HepG2 (cell line): ENCODE measurements around the gene RBM26. TPM values are rescaled to one million over a fixed set of nuclear protein-coding genes. Genes with fewer than 3 reads are reported as not detected.

Experiments
- ATAC-seq: fragments of 200-7000 bp; cut with Tn5 transposase; 3 replicates; pipeline ENCODE4 v1.9.1; 2020; ENCODE audit warnings: mild to moderate bottlenecking, moderate library complexity
- BruUV-seq: library from RNA; stranded (reverse); fragments of 400-500 nt; replicated peaks from 2 replicates; lab custom pipeline; 2021; lab: Mats Ljungman, UMichigan
- CTCF ChIA-PET: fragments of 300-600 bp; formaldehyde crosslinking; extraction: SDS; loops from one replicate; lab custom pipeline; 2021; ENCODE audit warnings: low total read pairs, inconsistent platforms, low intra/inter-chr PET ratio; lab: Yijun Ruan, JAX
- POLR2A ChIA-PET: fragments of 350-600 bp; sonication (Branson Sonifier 250); formaldehyde crosslinking; loops from one replicate; lab custom pipeline; 2020; ENCODE audit warnings: antibody characterized with exemption, inconsistent platforms; lab: Yijun Ruan, JAX
- DNase-seq: peaks from one replicate; pipeline ENCODE4 v3.0.0-alpha.2; 2015; ENCODE audit warnings: low spot score
- FAIRE-seq: peaks from 3 replicates; lab custom pipeline; 2011; peaks lifted over from hg19 to GRCh38; lab: Jason Lieb, UNC
- H2AFZ ChIP-seq: one replicate; pipeline ENCODE4 v1.6.1; 2011; ENCODE audit warnings: low read length, inconsistent platforms
- H3K27ac ChIP-seq: fragments of 300-600 bp; 3 replicates; pipeline ENCODE4 v1.8.0; 2011; ENCODE audit warnings: mixed run types, mild to moderate bottlenecking, mixed read lengths, low read length, inconsistent platforms; ENCODE audit not compliant: insufficient read depth; ENCODE audit errors: extremely low read length
- H3K27me3 ChIP-seq, 2 experiments: fragments of 200-600 bp in 1 of 2; 2 replicates in 1 of 2; 3 replicates in 1 of 2; pipeline versions ENCODE4 v1.6.0 to v1.8.0; 2011; ENCODE audit warnings: low read length in 2 of 2, mild to moderate bottlenecking in 2 of 2, moderate library complexity in 2 of 2, inconsistent platforms in 1 of 2; ENCODE audit not compliant: insufficient read depth in 2 of 2, control insufficient read depth in 1 of 2
- H3K36me3 ChIP-seq, 2 experiments: fragments of 200-600 bp in 1 of 2; replicated peaks in 1 of 2; 2 replicates in 1 of 2; 3 replicates in 1 of 2; pipeline versions ENCODE4 v1.5.1 to v1.8.0; 2011; ENCODE audit warnings: low read length in 2 of 2, inconsistent platforms in 1 of 2; ENCODE audit not compliant: insufficient read depth in 2 of 2, control insufficient read depth in 1 of 2
- H3K4me1 ChIP-seq: 2 replicates; pipeline ENCODE4 v1.5.1; 2012; ENCODE audit warnings: low read length, inconsistent platforms; ENCODE audit not compliant: insufficient read depth
- H3K4me2 ChIP-seq: 2 replicates; pipeline ENCODE4 v1.6.0; 2011; ENCODE audit warnings: low read depth, low read length, inconsistent platforms
- H3K4me3 ChIP-seq, 3 experiments: fragments of 200-600 bp in 1 of 3; sonication (generic), shearing (Covaris generic) in 1 of 3; replicated peaks in 1 of 3; 2 replicates each; pipeline ENCODE4 v1.5.1; 2011 to 2016; ENCODE audit warnings: low read length in 3 of 3, inconsistent platforms in 2 of 3, low read depth in 2 of 3, mild to moderate bottlenecking in 2 of 3, control low read depth in 1 of 3, mixed read lengths in 1 of 3; ENCODE audit not compliant: insufficient read depth in 1 of 3
- H3K79me2 ChIP-seq: one replicate; pipeline ENCODE4 v1.6.1; 2011; ENCODE audit warnings: low read length, inconsistent platforms; ENCODE audit not compliant: insufficient read depth
- H3K9ac ChIP-seq: 2 replicates; pipeline ENCODE4 v1.6.0; 2011; ENCODE audit warnings: mild to moderate bottlenecking, low read depth, low read length, inconsistent platforms; ENCODE audit not compliant: insufficient read depth
- H3K9me3 ChIP-seq: 2 replicates; pipeline ENCODE4 v1.5.1; 2012; ENCODE audit warnings: mild to moderate bottlenecking, low read length
- H4K20me1 ChIP-seq: 2 replicates; pipeline ENCODE4 v1.6.0; 2011; ENCODE audit warnings: inconsistent platforms, mild to moderate bottlenecking, low read length, moderate library complexity; ENCODE audit not compliant: insufficient read depth
- CAMTA2 ChIP-seq: sonication (generic); formaldehyde crosslinking; IDR thresholded peaks from 2 replicates; pipeline ENCODE4 v1.4.0; 2020; ENCODE audit warnings: mild to moderate bottlenecking, missing genetic modification reagents, borderline replicate concordance
- KDM5B ChIP-seq: sonication (generic); formaldehyde crosslinking; IDR thresholded peaks from 2 replicates; pipeline ENCODE4 v1.4.0; 2020; ENCODE audit warnings: missing genetic modification reagents, mild to moderate bottlenecking, borderline replicate concordance
- KLF15 ChIP-seq: sonication (generic); formaldehyde crosslinking; IDR thresholded peaks from 2 replicates; pipeline ENCODE4 v1.8.1; 2023; ENCODE audit warnings: borderline replicate concordance, mild to moderate bottlenecking, inconsistent platforms, missing genetic modification reagents, mixed read lengths
- MZF1 ChIP-seq: sonication (generic); formaldehyde crosslinking; IDR thresholded peaks from 2 replicates; pipeline ENCODE4 v1.8.1; 2023; ENCODE audit warnings: mild to moderate bottlenecking, missing genetic modification reagents, borderline replicate concordance
- WGBS: methylation state at CpG from one replicate; pipeline ENCODE4 v1.1.6; 2017; ENCODE audit warnings: low lambda C conversion rate; 5-methylcytosine and 5-hydroxymethylcytosine counted together
- in situ Hi-C: cut with HindIII; loops from 2 replicates; pipeline ENCODE4 v1.10.0; 2017; ENCODE audit warnings: low pct_unique_long_range_greater_than_20kb; ENCODE audit not compliant: extremely low pct_ligation_motif_present
- intact Hi-C: fragments of 100-400 bp; cut with micrococcal nuclease; formaldehyde crosslinking; loops from one replicate; pipeline ENCODE4 v1.10.0; 2022; ENCODE audit not compliant: unreplicated experiment
- polyA plus RNA-seq, 8 experiments: library from polyadenylated mRNA; depleted of rRNA in 3 of 8; stranded (reverse) in 7 of 8; unstranded in 1 of 8; fragments of >200 nt; fragmentation: Illumina TruSeq in 4 of 8; extraction: Trizol in 4 of 8; gene quantifications; 2 replicates each; pipeline versions ENCODE4 v1.2.1 to v1.2.3, GENCODE V29; 2011 to 2016; ENCODE audit warnings: low read depth in 4 of 8, missing spikeins in 1 of 8, mixed read lengths in 1 of 8; ENCODE audit not compliant: insufficient read depth in 1 of 8
- total RNA-seq, 5 experiments: library from RNA; depleted of rRNA; stranded (reverse); fragments of >200 nt; fragmentation: Illumina TruSeq; extraction: Trizol; gene quantifications; 2 replicates each; pipeline ENCODE4 v1.2.3, GENCODE V29; 2016; ENCODE audit warnings: low read depth in 1 of 5
- TF ChIP-seq, protein P1 (sequence below): sonication (generic); formaldehyde crosslinking; IDR thresholded peaks from 2 replicates; pipeline ENCODE4 v1.4.0; 2020; ENCODE audit warnings: missing genetic modification reagents
- TF ChIP-seq, protein P2 (sequence below): sonication (generic); formaldehyde crosslinking; IDR thresholded peaks from 2 replicates; pipeline ENCODE4 v1.8.0; 2022; ENCODE audit warnings: mild to moderate bottlenecking, missing genetic modification reagents; ENCODE audit not compliant: insufficient replicate concordance

Gene RBM26
- total and polyA plus RNA-seq, 2 of the 13 experiments (the other 11 are each of a cell fraction or from before 2014, with no cell fraction given) = 19.4 to 34.4 TPM

DNA sequence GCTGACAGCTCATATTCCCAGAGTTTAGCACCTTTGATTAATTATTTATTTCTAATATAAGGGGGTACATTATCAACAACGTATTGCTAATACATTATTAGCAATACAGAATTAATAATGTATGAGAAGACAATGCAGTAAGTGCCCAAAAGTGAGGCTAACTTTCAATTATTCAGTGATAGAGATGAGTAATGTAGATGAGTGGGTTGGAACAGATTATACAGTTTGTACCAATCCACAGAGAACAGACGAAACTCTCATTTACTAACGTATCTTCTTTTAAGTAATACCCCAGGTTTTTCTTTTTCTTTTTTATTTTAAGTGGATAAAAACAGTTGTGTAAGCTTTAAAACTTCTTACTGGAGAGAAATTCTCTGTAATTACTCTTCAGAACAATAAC is 36.7 kb upstream of the RBM26 start:
- H3K36me3 ChIP-seq = no peaks in the 10 kb centered on the region
- FAIRE-seq = no peak
- in situ Hi-C loops = no loop called here
- H3K4me2 ChIP-seq = peak overlapping the region; percentile 59; the same call in 1 of the 2 replicates
- H3K27me3 ChIP-seq = no peaks in the 10 kb centered on the region
- no peaks in the 10 kb centered on the region for H3K9me3 ChIP-seq
- no TSS peak for BruUV-seq
- H3K9ac ChIP-seq = no peak overlapping the region
- no peak overlapping the region for H3K27ac ChIP-seq
- peaks cover 22% of the 10 kb centered on the region for H3K4me1 ChIP-seq
- no peak for ATAC-seq
- no peaks in the 10 kb centered on the region for H4K20me1 ChIP-seq
- H3K4me3 ChIP-seq = no peak overlapping the region
- H3K79me2 ChIP-seq = no peaks in the 10 kb centered on the region
- CTCF ChIA-PET = no interaction called here
- POLR2A ChIA-PET = no interaction called here
- no peak overlapping the region for H2AFZ ChIP-seq
- DNase-seq = no peak
- TF ChIP-seq KDM5B = no peak
- no peak for TF ChIP-seq CAMTA2 (CRISPR knock-in tag)
- WGBS = 44% methylated on average over 3 of the region's 3 CpGs
- intact Hi-C loops = no loop called here

DNA sequence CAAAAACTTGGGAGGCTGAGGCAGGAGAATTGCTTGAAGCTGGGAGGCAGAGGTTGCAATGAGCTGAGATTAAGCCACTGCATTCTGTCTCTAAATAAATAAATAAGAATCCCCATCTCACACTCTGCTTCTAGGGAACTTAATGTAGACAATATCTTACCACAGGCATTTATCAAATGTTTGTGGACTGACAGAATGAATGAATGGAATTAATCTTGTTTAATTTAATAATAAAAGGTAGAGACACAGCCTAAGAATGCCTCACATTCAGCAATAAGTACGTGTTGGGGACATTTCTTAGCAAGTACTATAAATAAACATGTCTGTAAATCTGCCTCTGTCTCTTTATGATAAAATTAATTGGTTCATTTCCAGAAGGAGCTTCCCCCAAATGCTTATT is 36.2 kb upstream of the RBM26 start:
- ChIA-PET POLR2A (interaction anchor here (1.3 kb wide), 1 partner anchor 39 kb away, joined by 4 read pairs; the partner anchor contains the start of gene NDFIP2), CTCF (no interaction called here)
- BruUV-seq = no TSS peak
- no peak overlapping the region for H3K27ac ChIP-seq
- H3K4me2 ChIP-seq = peak overlapping the region; percentile 59
- ATAC-seq (no peak), FAIRE-seq (no peak), DNase-seq (no peak)
- WGBS = 13% methylated on average over 1 of the region's 1 CpG
- no peaks in the 10 kb centered on the region for H3K27me3 ChIP-seq
- H2AFZ ChIP-seq = no peak overlapping the region
- no peaks in the 10 kb centered on the region for H4K20me1 ChIP-seq
- intact Hi-C loops (no loop called here), in situ Hi-C loops (no loop called here)
- H3K4me1 ChIP-seq = peaks cover 22% of the 10 kb centered on the region
- TF ChIP-seq MZF1 (CRISPR knock-in tag) (no peak), KLF15 (CRISPR knock-in tag) (no peak)
- TF ChIP-seq, protein P1, sequence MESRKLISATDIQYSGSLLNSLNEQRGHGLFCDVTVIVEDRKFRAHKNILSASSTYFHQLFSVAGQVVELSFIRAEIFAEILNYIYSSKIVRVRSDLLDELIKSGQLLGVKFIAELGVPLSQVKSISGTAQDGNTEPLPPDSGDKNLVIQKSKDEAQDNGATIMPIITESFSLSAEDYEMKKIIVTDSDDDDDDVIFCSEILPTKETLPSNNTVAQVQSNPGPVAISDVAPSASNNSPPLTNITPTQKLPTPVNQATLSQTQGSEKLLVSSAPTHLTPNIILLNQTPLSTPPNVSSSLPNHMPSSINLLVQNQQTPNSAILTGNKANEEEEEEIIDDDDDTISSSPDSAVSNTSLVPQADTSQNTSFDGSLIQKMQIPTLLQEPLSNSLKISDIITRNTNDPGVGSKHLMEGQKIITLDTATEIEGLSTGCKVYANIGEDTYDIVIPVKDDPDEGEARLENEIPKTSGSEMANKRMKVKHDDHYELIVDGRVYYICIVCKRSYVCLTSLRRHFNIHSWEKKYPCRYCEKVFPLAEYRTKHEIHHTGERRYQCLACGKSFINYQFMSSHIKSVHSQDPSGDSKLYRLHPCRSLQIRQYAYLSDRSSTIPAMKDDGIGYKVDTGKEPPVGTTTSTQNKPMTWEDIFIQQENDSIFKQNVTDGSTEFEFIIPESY (CRISPR knock-in tag) = no peak
- TF ChIP-seq, protein P2, sequence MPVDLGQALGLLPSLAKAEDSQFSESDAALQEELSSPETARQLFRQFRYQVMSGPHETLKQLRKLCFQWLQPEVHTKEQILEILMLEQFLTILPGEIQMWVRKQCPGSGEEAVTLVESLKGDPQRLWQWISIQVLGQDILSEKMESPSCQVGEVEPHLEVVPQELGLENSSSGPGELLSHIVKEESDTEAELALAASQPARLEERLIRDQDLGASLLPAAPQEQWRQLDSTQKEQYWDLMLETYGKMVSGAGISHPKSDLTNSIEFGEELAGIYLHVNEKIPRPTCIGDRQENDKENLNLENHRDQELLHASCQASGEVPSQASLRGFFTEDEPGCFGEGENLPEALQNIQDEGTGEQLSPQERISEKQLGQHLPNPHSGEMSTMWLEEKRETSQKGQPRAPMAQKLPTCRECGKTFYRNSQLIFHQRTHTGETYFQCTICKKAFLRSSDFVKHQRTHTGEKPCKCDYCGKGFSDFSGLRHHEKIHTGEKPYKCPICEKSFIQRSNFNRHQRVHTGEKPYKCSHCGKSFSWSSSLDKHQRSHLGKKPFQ (CRISPR knock-in tag) = no peak
- no peak overlapping the region for H3K9ac ChIP-seq
- no peaks in the 10 kb centered on the region for H3K9me3 ChIP-seq
- no peaks in the 10 kb centered on the region for H3K79me2 ChIP-seq
- H3K4me3 ChIP-seq = peak overlapping the region in 1 of 3 experiments; percentile 31; a peak in 2 of 6 replicates
- no peaks in the 10 kb centered on the region for H3K36me3 ChIP-seq
